PC-9 (cell line): ENCODE results near the gene DCTN1. TPM values are rescaled to one million over a fixed set of nuclear protein-coding genes. Genes with fewer than 3 reads are reported as not detected.
A peak's percentile ranks its signal among the peaks of the same experiment; 100 is the strongest.

Experiments used
- BruUV-seq: library from RNA; stranded (reverse); fragments of 400-500 nt; replicated peaks from 2 replicates; lab custom pipeline; 2021; lab: Mats Ljungman, UMichigan
- CTCF ChIA-PET: fragments of 300-600 bp; sonication (Branson Sonifier 250); formaldehyde crosslinking; loops from one replicate; lab custom pipeline; 2022; ENCODE audit warnings: antibody characterized with exemption; lab: Charles Lee
- POLR2A ChIA-PET: fragments of 300-600 bp; sonication (Branson Sonifier 250); formaldehyde crosslinking; loops from one replicate; lab custom pipeline; 2022; ENCODE audit warnings: antibody characterized with exemption; ENCODE audit not compliant: unreplicated experiment; lab: Charles Lee
- DNase-seq, 2 experiments: peaks; one replicate each; pipeline versions ENCODE4 v3.0.0 to v3.0.0-alpha.2; 2015 to 2022; ENCODE audit warnings: mixed read lengths in 1 of 2
- H2AFZ ChIP-seq: fragments of 200-600 bp; sonication (generic); 2 replicates; pipeline ENCODE4 v1.8.1; 2017; ENCODE audit warnings: antibody characterized with exemption
- H3F3A ChIP-seq: fragments of 200-600 bp; sonication (generic); 2 replicates; pipeline ENCODE4 v1.8.1; 2017; ENCODE audit warnings: antibody characterized with exemption, mild to moderate bottlenecking, low read depth; ENCODE audit not compliant: insufficient read depth
- H3K27ac ChIP-seq: fragments of 200-600 bp; sonication (generic); 2 replicates; pipeline ENCODE4 v1.6.1; 2016; ENCODE audit warnings: mixed run types
- H3K27me3 ChIP-seq: fragments of 200-600 bp; sonication (generic); 2 replicates; pipeline ENCODE4 v1.6.1; 2016; ENCODE audit warnings: low read depth, mixed run types; ENCODE audit not compliant: insufficient read depth
- H3K36me3 ChIP-seq: fragments of 200-600 bp; sonication (generic); 2 replicates; pipeline ENCODE4 v1.6.1; 2016; ENCODE audit warnings: low read depth, mixed run types
- H3K4me1 ChIP-seq: fragments of 200-600 bp; sonication (generic); replicated peaks from 2 replicates; pipeline ENCODE4 v1.6.1; 2016; ENCODE audit warnings: mixed run types; ENCODE audit not compliant: insufficient read depth
- H3K4me2 ChIP-seq: fragments of 200-600 bp; sonication (generic); 2 replicates; pipeline ENCODE4 v1.6.1; 2017; ENCODE audit warnings: mixed run types
- H3K4me3 ChIP-seq: fragments of 200-600 bp; sonication (generic); 2 replicates; pipeline ENCODE4 v1.6.1; 2016; ENCODE audit warnings: mixed run types
- H3K79me2 ChIP-seq: fragments of 200-600 bp; sonication (generic); 2 replicates; pipeline ENCODE4 v1.6.1; 2017; ENCODE audit warnings: low read depth, mixed run types
- H3K9me2 ChIP-seq: fragments of 200-600 bp; sonication (generic); 2 replicates; pipeline ENCODE4 v1.8.1; 2017; ENCODE audit warnings: mild to moderate bottlenecking; ENCODE audit not compliant: insufficient read depth
- H3K9me3 ChIP-seq: fragments of 200-600 bp; sonication (generic); 2 replicates; pipeline ENCODE4 v1.8.1; 2016; ENCODE audit warnings: low read depth; ENCODE audit not compliant: insufficient read depth
- H4K20me1 ChIP-seq: fragments of 200-600 bp; sonication (generic); 2 replicates; pipeline ENCODE4 v1.8.1; 2017; ENCODE audit not compliant: insufficient read depth
- CTCF ChIP-seq: fragments of 200-600 bp; sonication (generic); conservative IDR thresholded peaks from 2 replicates; pipeline ENCODE4 v1.6.1; 2017; ENCODE audit warnings: mixed run types, antibody characterized with exemption, mild to moderate bottlenecking, moderate library complexity
- EZH2 ChIP-seq: fragments of 200-600 bp; sonication (generic); IDR thresholded peaks from 2 replicates; pipeline ENCODE4 v1.8.0; 2017; ENCODE audit warnings: antibody characterized with exemption, low read depth
- intact Hi-C: fragments of 100-400 bp; cut with micrococcal nuclease; formaldehyde crosslinking; loops from one replicate; pipeline ENCODE4 v1.10.0; 2022; ENCODE audit not compliant: unreplicated experiment
- total RNA-seq: library from RNA; stranded (reverse); gene quantifications from 2 replicates; pipeline ENCODE4 v1.2.3, GENCODE V29; 2021

DCTN1 gene
- total RNA-seq, 1 experiment from 2014 or later, result 130 TPM

GRCh38 chr2:74364533-74365505, 15.3 kb downstream of the DCTN1 start:
- H3K4me3 ChIP-seq, result no peak overlapping the region
- no peaks in the 10 kb centered on the region for H3F3A ChIP-seq
- H3K79me2 ChIP-seq, result no peaks in the 10 kb centered on the region
- no peaks in the 10 kb centered on the region for H3K9me3 ChIP-seq
- ChIA-PET CTCF (no interaction called here), POLR2A (no interaction called here)
- no peak for DNase-seq
- no peak overlapping the region for H2AFZ ChIP-seq
- TF ChIP-seq EZH2 (no peak), CTCF (no peak)
- H3K27ac ChIP-seq, result no peak overlapping the region
- H3K36me3 ChIP-seq, result peaks cover 24% of the 10 kb centered on the region; the same call in 1 of the 2 replicates
- H3K27me3 ChIP-seq, result no peaks in the 10 kb centered on the region
- no peak overlapping the region for H3K4me2 ChIP-seq
- BruUV-seq, result no TSS peak
- intact Hi-C loops, result no loop called here
- H3K4me1 ChIP-seq, result no peaks in the 10 kb centered on the region
- H4K20me1 ChIP-seq, result no peaks in the 10 kb centered on the region
- H3K9me2 ChIP-seq, result no peaks in the 10 kb centered on the region

GRCh38 chr2:74361327-74361726, 18.8 kb downstream of the DCTN1 start:
- Histone ChIP-seq H3K79me2 (no peaks in the 10 kb centered on the region), H4K20me1 (no peaks in the 10 kb centered on the region), H2AFZ (no peak overlapping the region), H3K4me1 (no peaks in the 10 kb centered on the region), H3K36me3 (peaks cover 8% of the 10 kb centered on the region; the same call in 1 of the 2 replicates), H3F3A (no peaks in the 10 kb centered on the region), H3K27ac (no peak overlapping the region), H3K27me3 (no peaks in the 10 kb centered on the region), H3K4me3 (no peak overlapping the region), H3K9me3 (no peaks in the 10 kb centered on the region), H3K9me2 (no peaks in the 10 kb centered on the region), H3K4me2 (no peak overlapping the region)
- no peak for DNase-seq
- CTCF ChIA-PET, result no interaction called here
- BruUV-seq, result TSS peak; percentile 35
- POLR2A ChIA-PET, result no interaction called here
- TF ChIP-seq CTCF (no peak), EZH2 (no peak)
- intact Hi-C loops, result no loop called here

- no peak overlapping the region for H3K4me3 ChIP-seq
- H3K79me2 ChIP-seq, result no peaks in the 10 kb centered on the region
- TF ChIP-seq EZH2 (no peak), CTCF (no peak)
- no peak overlapping the region for H2AFZ ChIP-seq
- no peak overlapping the region for H3K27ac ChIP-seq
- no TSS peak for BruUV-seq
- H4K20me1 ChIP-seq, result no peaks in the 10 kb centered on the region
- H3K27me3 ChIP-seq, result no peaks in the 10 kb centered on the region
- intact Hi-C loops, result no loop called here
- no peak overlapping the region for H3K4me2 ChIP-seq
- ChIA-PET CTCF (no interaction called here), POLR2A (no interaction called here)
- no peaks in the 10 kb centered on the region for H3K9me3 ChIP-seq
- DNase-seq, result no peak
- H3K4me1 ChIP-seq, result no peaks in the 10 kb centered on the region
- H3K36me3 ChIP-seq, result peaks cover 5% of the 10 kb centered on the region; the same call in 1 of the 2 replicates
- H3F3A ChIP-seq, result no peaks in the 10 kb centered on the region
- H3K9me2 ChIP-seq, result no peaks in the 10 kb centered on the region; the same call in 1 of the 2 replicates
Observed at GRCh38 chr2:74357627-74358026, 22.5 kb downstream of the DCTN1 start.
